ENCODE data around the gene CFAP157. TPM values are rescaled to one million over a fixed set of nuclear protein-coding genes. Genes with fewer than 3 reads are reported as not detected.
A peak's percentile ranks its signal among the peaks of the same experiment; 100 is the strongest.

Gene CFAP157
- total RNA-seq, 1 donor from 2014 or later: not detected

GRCh38 chr9:127714951-127715469, 8.2 kb downstream of the CFAP157 start:
- DNase-seq: no peak
- Mint-ChIP-seq H3K9me3 (no peaks in the 10 kb centered on the region), H3K27ac (peak overlapping the region; percentile 99), H3K4me3 (peak overlapping the region; percentile 100), H3K27me3 (peaks cover 2% of the 10 kb centered on the region), H3K36me3 (ENCODE audit: low read depth) (peaks cover 2% of the 10 kb centered on the region), H3K4me1 (peaks cover 28% of the 10 kb centered on the region)
- intact Hi-C loops (cut with micrococcal nuclease): loop anchor here (1.0 to 5.0 kb wide), 4 partner anchors 16 to 103 kb away; partner anchors contain the start of genes STXBP1 and TOR2A

DNA sequence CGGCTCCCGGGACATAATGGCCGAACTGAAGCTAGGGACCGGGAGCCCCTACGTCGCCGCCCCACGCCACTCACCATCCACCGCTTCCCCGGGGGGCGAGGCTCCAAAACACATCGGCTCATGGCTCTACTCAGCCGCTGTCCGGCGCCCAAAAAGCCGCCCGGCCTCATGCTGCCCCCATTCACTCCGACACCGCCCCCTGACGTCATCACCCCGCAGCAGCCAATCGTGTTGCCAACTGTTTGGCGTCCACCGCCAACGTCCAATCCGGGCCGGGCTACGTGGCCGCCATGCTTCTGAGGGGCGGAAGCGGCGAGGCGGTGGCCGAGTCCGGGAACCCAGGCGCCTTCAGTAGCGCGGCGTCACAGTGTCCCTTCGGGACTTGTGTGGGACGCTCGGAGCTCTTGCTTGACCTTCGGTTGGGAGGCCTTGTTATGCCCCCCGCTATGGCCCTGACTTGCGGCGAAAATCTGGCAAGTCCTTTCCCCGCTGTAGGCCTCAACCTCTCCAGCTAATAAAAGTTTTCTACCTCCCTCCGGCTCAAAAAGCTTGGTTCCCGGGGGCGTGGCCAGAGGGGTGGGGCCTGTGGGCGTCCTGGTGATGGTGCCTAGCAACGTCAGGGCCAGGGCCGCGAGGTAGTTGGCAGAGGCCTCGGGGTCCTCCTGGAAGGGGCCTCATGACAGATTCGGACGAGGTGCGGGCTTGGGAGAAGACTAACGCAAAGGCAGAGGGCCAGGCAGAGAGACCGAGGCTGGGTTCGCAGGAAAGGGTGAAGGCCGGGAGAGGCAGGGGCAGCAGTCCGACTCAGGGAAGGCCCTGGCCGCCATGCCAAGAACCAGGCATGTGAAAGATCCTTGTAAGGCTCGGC, 8.9 kb downstream of the CFAP157 start, which contains the start of the genes PTRH1 and TTC16:
PTRH1 (minus strand) TSS at position 194 of the 868 bp plus-strand sequence; CDS start at position 170, 24 bp downstream.
TTC16 (plus strand) TSS at position 610 of the 868 bp plus-strand sequence; CDS start at position 677, 67 bp downstream.
- H3K27me3 Mint-ChIP-seq: peaks cover 2% of the 10 kb centered on the region
- peaks cover 27% of the 10 kb centered on the region for H3K4me1 Mint-ChIP-seq
- intact Hi-C loops (cut with micrococcal nuclease): loop anchor here (1.0 to 5.0 kb wide), 4 partner anchors 16 to 103 kb away; partner anchors contain the start of genes STXBP1 and TOR2A
- H3K9me3 Mint-ChIP-seq: no peaks in the 10 kb centered on the region
- H3K36me3 Mint-ChIP-seq (ENCODE audit: low read depth): peaks cover 2% of the 10 kb centered on the region
- H3K27ac Mint-ChIP-seq: peak within 1 kb of the TSS; percentile 99
- peak within 1 kb of the TSS; percentile 100 for H3K4me3 Mint-ChIP-seq
- DNase-seq: peak; percentile 100

DNA sequence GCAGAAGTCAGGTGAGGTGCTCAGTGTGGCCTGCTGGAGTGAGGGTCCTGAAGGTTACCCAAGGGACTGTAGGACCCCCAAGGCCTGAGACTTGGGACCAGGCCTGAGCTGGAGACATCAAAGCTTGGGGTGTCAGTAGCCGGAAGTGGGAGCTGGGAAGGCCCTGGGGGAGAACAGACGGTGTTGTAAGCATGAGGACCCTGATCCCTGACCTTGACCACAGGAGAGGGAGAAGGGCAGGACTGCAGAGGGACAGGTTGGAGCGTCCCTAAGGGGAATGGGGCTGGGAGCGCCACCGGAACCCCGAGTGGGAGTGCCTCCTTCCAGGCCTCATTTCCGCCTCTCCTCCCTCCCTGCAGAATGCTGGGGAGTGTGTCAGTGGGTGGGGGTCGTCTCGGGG, 9.6 kb downstream of the CFAP157 start:
- Mint-ChIP-seq H3K4me3 (peak overlapping the region; percentile 100), H3K27me3 (peaks cover 2% of the 10 kb centered on the region), H3K4me1 (peaks cover 22% of the 10 kb centered on the region), H3K27ac (no peak overlapping the region), H3K9me3 (no peaks in the 10 kb centered on the region), H3K36me3 (ENCODE audit: low read depth) (peaks cover 2% of the 10 kb centered on the region)
- intact Hi-C loops (cut with micrococcal nuclease): loop anchor here (5.0 kb wide), 1 partner anchor 104 kb away; the partner anchor contains the start of gene STXBP1
- DNase-seq: no peak

DNA sequence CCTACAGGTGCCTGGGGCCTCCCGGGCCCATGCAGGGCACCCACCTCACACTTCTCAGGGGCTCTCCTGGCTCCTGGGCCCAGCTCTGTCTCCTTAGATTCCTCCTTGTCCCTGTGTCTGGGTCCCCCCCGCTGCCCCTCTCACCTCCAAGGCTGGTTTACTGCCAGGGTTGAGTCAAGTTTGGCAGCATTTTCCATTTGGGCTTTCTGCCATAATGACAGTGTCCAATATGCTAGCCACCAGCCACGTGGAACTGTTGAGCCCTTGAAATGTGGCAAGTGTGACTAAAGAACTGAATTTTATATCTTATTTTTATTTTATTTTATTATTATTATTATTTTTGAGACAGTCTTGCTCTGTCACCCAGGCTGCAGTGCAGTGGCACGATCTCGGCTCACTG, 11.0 kb downstream of the CFAP157 start:
- Mint-ChIP-seq H3K4me1 (peaks cover 19% of the 10 kb centered on the region), H3K27me3 (peaks cover 2% of the 10 kb centered on the region), H3K27ac (no peak overlapping the region), H3K9me3 (no peaks in the 10 kb centered on the region), H3K36me3 (ENCODE audit: low read depth) (peaks cover 2% of the 10 kb centered on the region), H3K4me3 (no peak overlapping the region)
- intact Hi-C loops (cut with micrococcal nuclease): loop anchor here (5.0 kb wide), 1 partner anchor 105 kb away; the partner anchor contains the start of gene STXBP1
- DNase-seq: no peak

GRCh38 chr9:127720031-127720864, 13.5 kb downstream of the CFAP157 start:
- peaks cover 14% of the 10 kb centered on the region for H3K4me1 Mint-ChIP-seq
- no peaks in the 10 kb centered on the region for H3K9me3 Mint-ChIP-seq
- H3K27ac Mint-ChIP-seq: peak overlapping the region; percentile 40
- H3K36me3 Mint-ChIP-seq (ENCODE audit: low read depth): peaks cover 2% of the 10 kb centered on the region
- no peak for DNase-seq
- H3K27me3 Mint-ChIP-seq: peaks cover 2% of the 10 kb centered on the region
- no peak overlapping the region for H3K4me3 Mint-ChIP-seq
- intact Hi-C loops (cut with micrococcal nuclease): no loop called here

- H3K27me3 Mint-ChIP-seq: no peaks in the 10 kb centered on the region
- intact Hi-C loops (cut with micrococcal nuclease): no loop called here
- DNase-seq: no peak
- H3K9me3 Mint-ChIP-seq: no peaks in the 10 kb centered on the region
- no peaks in the 10 kb centered on the region for H3K36me3 Mint-ChIP-seq (ENCODE audit: low read depth)
- H3K27ac Mint-ChIP-seq: no peak overlapping the region
- H3K4me1 Mint-ChIP-seq: peaks cover 11% of the 10 kb centered on the region
- no peak overlapping the region for H3K4me3 Mint-ChIP-seq
Measured at GRCh38 chr9:127720865-127721227, 14.1 kb downstream of the CFAP157 start.

DNA sequence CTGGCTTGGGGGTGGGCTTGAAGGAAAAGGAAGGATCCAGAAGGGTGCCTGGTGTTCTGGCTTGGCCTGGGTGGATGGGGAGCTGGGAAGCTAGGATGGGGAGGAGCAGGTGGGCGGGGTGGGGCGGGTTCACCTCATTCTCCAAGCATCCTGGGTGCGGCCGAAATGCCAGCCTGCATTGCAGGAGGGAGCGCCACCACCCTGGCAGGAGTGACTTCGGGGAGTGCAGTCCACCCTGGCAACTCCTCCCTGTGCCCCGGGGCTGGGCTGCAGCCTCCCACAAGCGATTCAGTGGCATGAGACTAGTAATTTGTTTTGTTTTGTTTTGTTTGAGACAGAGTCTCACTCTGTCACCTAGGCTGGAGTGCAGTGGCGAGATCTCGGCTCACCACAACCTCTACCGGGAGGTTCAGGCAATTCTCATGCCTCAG, 14.6 kb downstream of the CFAP157 start:
- H3K4me1 Mint-ChIP-seq: peaks cover 6% of the 10 kb centered on the region
- DNase-seq: no peak
- no peaks in the 10 kb centered on the region for H3K36me3 Mint-ChIP-seq (ENCODE audit: low read depth)
- intact Hi-C loops (cut with micrococcal nuclease): no loop called here
- no peaks in the 10 kb centered on the region for H3K9me3 Mint-ChIP-seq
- no peak overlapping the region for H3K27ac Mint-ChIP-seq
- no peak overlapping the region for H3K4me3 Mint-ChIP-seq
- no peaks in the 10 kb centered on the region for H3K27me3 Mint-ChIP-seq

DNA sequence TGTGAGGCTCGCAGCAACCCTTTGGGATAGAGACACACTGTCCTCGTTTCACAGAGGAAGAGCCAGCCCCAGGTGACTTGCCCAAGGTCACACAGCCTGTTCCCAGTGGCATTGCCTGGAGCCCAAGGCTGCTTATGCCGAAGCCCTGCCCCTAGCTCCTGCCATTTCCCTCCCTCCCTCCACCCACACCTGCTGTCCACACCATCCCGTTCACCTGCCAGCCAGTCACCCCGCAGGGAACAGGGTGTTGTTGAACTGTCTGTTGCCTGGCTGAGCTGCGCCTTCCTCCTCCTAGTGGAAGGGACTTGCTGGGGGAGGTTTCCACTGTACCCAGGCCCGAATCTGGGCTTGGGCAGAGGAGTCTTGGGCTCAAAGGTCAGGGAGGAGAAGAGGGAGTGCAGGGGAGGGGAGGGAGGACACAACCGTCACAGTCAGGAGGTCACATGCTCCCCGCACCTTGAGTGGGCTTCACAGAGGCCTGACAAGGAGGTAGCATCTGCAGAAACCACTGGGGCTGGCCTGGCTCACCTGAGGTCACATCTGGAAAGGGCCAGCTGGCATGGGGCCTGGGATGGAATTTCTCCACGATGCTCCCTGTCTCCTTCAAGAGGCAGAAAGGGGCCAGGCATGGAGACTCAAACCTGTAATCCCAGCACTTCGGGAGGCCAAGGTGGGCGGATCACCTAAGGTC, 15.4 kb downstream of the CFAP157 start:
- intact Hi-C loops (cut with micrococcal nuclease): no loop called here
- peaks cover 6% of the 10 kb centered on the region for H3K4me1 Mint-ChIP-seq
- H3K4me3 Mint-ChIP-seq: no peak overlapping the region
- H3K9me3 Mint-ChIP-seq: no peaks in the 10 kb centered on the region
- no peak overlapping the region for H3K27ac Mint-ChIP-seq
- H3K27me3 Mint-ChIP-seq: no peaks in the 10 kb centered on the region
- no peaks in the 10 kb centered on the region for H3K36me3 Mint-ChIP-seq (ENCODE audit: low read depth)
- DNase-seq: no peak

- H3K27ac Mint-ChIP-seq: no peak overlapping the region
- no peak overlapping the region for H3K4me3 Mint-ChIP-seq
- H3K36me3 Mint-ChIP-seq (ENCODE audit: low read depth): no peaks in the 10 kb centered on the region
- no peaks in the 10 kb centered on the region for H3K9me3 Mint-ChIP-seq
- intact Hi-C loops (cut with micrococcal nuclease): no loop called here
- peaks cover 6% of the 10 kb centered on the region for H3K4me1 Mint-ChIP-seq
- no peak for DNase-seq
- H3K27me3 Mint-ChIP-seq: no peaks in the 10 kb centered on the region
Measured at GRCh38 chr9:127723013-127723412, 16.2 kb downstream of the CFAP157 start.

GRCh38 chr9:127723444-127723843, 16.7 kb downstream of the CFAP157 start:
- H3K4me1 Mint-ChIP-seq: peaks cover 6% of the 10 kb centered on the region
- H3K27ac Mint-ChIP-seq: no peak overlapping the region
- no peak overlapping the region for H3K4me3 Mint-ChIP-seq
- H3K9me3 Mint-ChIP-seq: no peaks in the 10 kb centered on the region
- H3K36me3 Mint-ChIP-seq (ENCODE audit: low read depth): no peaks in the 10 kb centered on the region
- intact Hi-C loops (cut with micrococcal nuclease): no loop called here
- no peak for DNase-seq
- no peaks in the 10 kb centered on the region for H3K27me3 Mint-ChIP-seq

DNA sequence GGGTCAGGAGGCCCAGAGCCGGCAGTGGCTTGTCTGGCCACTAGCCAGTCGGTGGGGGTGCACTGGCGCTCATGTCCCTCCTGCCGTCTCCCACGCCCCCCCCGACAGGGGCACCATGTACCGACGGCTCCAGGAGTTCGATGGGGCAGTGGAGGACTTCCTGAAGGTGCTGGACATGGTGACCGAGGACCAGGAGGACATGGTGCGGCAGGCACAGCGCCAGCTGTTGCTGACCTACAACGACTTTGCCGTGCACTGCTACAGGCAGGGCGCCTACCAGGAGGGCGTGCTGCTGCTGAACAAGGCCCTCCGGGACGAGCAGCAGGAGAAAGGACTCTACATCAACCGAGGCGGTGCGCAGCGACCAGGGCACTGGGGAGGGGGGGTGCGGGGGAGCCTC, 17.2 kb downstream of the CFAP157 start:
- Mint-ChIP-seq H3K36me3 (ENCODE audit: low read depth) (no peaks in the 10 kb centered on the region), H3K27me3 (no peaks in the 10 kb centered on the region), H3K9me3 (no peaks in the 10 kb centered on the region), H3K4me1 (peaks cover 6% of the 10 kb centered on the region), H3K4me3 (no peak overlapping the region), H3K27ac (no peak overlapping the region)
- no peak for DNase-seq
- intact Hi-C loops (cut with micrococcal nuclease): no loop called here

GRCh38 chr9:127726871-127727270, 20.1 kb downstream of the CFAP157 start:
- no peaks in the 10 kb centered on the region for H3K9me3 Mint-ChIP-seq
- DNase-seq: no peak
- H3K27ac Mint-ChIP-seq: no peak overlapping the region
- intact Hi-C loops (cut with micrococcal nuclease): no loop called here
- H3K36me3 Mint-ChIP-seq (ENCODE audit: low read depth): peaks cover 1% of the 10 kb centered on the region
- no peaks in the 10 kb centered on the region for H3K4me1 Mint-ChIP-seq
- no peaks in the 10 kb centered on the region for H3K27me3 Mint-ChIP-seq
- no peak overlapping the region for H3K4me3 Mint-ChIP-seq

DNA sequence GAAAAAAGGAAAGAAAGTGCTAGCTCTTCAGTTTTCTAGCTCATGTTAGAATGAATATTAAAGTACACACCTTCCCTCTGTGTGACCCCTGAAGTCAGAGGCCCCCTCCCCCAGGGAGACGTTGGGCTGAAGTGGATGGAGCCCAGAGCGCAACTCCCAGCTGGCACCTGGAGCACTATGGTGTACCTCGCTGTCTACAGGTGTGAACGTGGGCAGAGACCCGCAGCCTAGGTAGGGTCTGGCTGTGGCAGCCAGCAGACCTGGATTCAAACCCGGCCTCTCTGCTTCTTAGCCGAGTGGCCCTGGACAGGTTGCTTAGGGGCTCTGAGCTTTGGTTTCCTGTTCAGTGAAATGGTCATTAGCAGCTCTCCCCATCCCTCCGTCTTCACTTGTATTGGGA, 22.0 kb downstream of the CFAP157 start:
- H3K4me1 Mint-ChIP-seq: peaks cover 3% of the 10 kb centered on the region
- H3K36me3 Mint-ChIP-seq (ENCODE audit: low read depth): peaks cover 3% of the 10 kb centered on the region
- intact Hi-C loops (cut with micrococcal nuclease): no loop called here
- no peaks in the 10 kb centered on the region for H3K9me3 Mint-ChIP-seq
- no peak overlapping the region for H3K27ac Mint-ChIP-seq
- no peak for DNase-seq
- no peaks in the 10 kb centered on the region for H3K27me3 Mint-ChIP-seq
- H3K4me3 Mint-ChIP-seq: no peak overlapping the region
